ENCODE measurements around the gene APBA1. TPM values are rescaled to one million over a fixed set of nuclear protein-coding genes. Genes with fewer than 3 reads are reported as not detected.

The APBA1 gene
- total RNA-seq, 1 experiment from 2014 or later: 0.25 TPM

Other genes starting within 250 kb of the APBA1 start
- 19.5 and 32.2 TPM in 2 replicates for gene PTAR1, start 87.6 kb upstream of the APBA1 start, total RNA-seq (2014; rRNA removed; shearing (Covaris generic))
- not detected in 2 replicates for gene CFAP95, start 148.4 kb upstream of the APBA1 start, total RNA-seq (2014; rRNA removed; shearing (Covaris generic))